Endothelial cell of umbilical vein (primary cell): Measurements from ENCODE around the gene KIAA1217. TPM values are rescaled to one million over a fixed set of nuclear protein-coding genes. Genes with fewer than 3 reads are reported as not detected.

Experiments
- BruUV-seq: library from RNA; stranded (reverse); fragments of 400-500 nt; replicated peaks from 2 replicates; lab custom pipeline; 2021; lab: Mats Ljungman, UMichigan
- CTCF ChIA-PET: fragments of 300-600, 350-600 bp; sonication (Branson Sonifier 250); formaldehyde crosslinking; loops from one replicate; lab custom pipeline; 2021; ENCODE audit warnings: antibody characterized with exemption, inconsistent platforms; lab: Charles Lee
- POLR2A ChIA-PET: fragments of 300-600, 350-600 bp; sonication (Branson Sonifier 250); formaldehyde crosslinking; loops from one replicate; lab custom pipeline; 2021; ENCODE audit warnings: antibody characterized with exemption, inconsistent platforms; lab: Charles Lee
- DNase-seq: peaks from one replicate; pipeline ENCODE4 v3.0.0-alpha.2; 2011; ENCODE audit warnings: low read depth, low spot score
- FAIRE-seq: peaks from 2 replicates; lab custom pipeline; 2011; peaks lifted over from hg19 to GRCh38; lab: Jason Lieb, UNC
- H2AFZ ChIP-seq: 2 replicates; pipeline ENCODE4 v1.6.0; 2012; ENCODE audit warnings: low read depth, low read length, control low read depth, inconsistent platforms
- H3K27ac ChIP-seq: 2 replicates; pipeline ENCODE4 v1.5.1; 2011; ENCODE audit warnings: low read depth, mild to moderate bottlenecking, control low read depth, low read length, moderate library complexity; ENCODE audit not compliant: insufficient read depth
- H3K27me3 ChIP-seq, 2 experiments: 2 replicates each; pipeline versions ENCODE4 v1.6.0 to v1.6.1; 2011; ENCODE audit warnings: low read length in 2 of 2, mixed read lengths in 1 of 2; ENCODE audit not compliant: control insufficient read depth in 2 of 2, insufficient read depth in 2 of 2
- H3K36me3 ChIP-seq, 2 experiments: 2 replicates in 1 of 2; 3 replicates in 1 of 2; pipeline ENCODE4 v1.5.1; 2011; ENCODE audit warnings: low read length in 2 of 2, mild to moderate bottlenecking in 1 of 2, moderate library complexity in 1 of 2; ENCODE audit not compliant: control insufficient read depth in 2 of 2, insufficient read depth in 2 of 2; ENCODE audit errors: extremely low read depth in 1 of 2
- H3K4me1 ChIP-seq: 3 replicates; pipeline ENCODE4 v1.5.1; 2011; ENCODE audit warnings: mild to moderate bottlenecking, low read length; ENCODE audit not compliant: control insufficient read depth, insufficient read depth; ENCODE audit errors: extremely low read depth
- H3K4me2 ChIP-seq: 2 replicates; pipeline ENCODE4 v1.6.1; 2011; ENCODE audit warnings: low read length, control low read depth, mixed read lengths; ENCODE audit not compliant: insufficient read depth
- H3K4me3 ChIP-seq, 3 experiments: fragments of 200-600 bp in 1 of 3; sonication (generic), shearing (Covaris generic) in 1 of 3; replicated peaks in 1 of 3; 2 replicates each; pipeline ENCODE4 v1.5.1; 2011 to 2016; ENCODE audit warnings: control low read depth in 3 of 3, low read length in 3 of 3, mild to moderate bottlenecking in 2 of 3, inconsistent platforms in 1 of 3, low read depth in 1 of 3, moderate library complexity in 1 of 3; ENCODE audit not compliant: insufficient read depth in 1 of 3
- H3K79me2 ChIP-seq: 2 replicates; pipeline ENCODE4 v1.6.0; 2012; ENCODE audit warnings: low read length, inconsistent platforms; ENCODE audit not compliant: control insufficient read depth, insufficient read depth
- H3K9ac ChIP-seq: replicated peaks from 2 replicates; pipeline ENCODE3; 2011; ENCODE audit warnings: low read length, control low read depth; ENCODE audit not compliant: insufficient read depth; ENCODE audit errors: extremely low read depth
- H3K9me1 ChIP-seq: replicated peaks from 3 replicates; pipeline ENCODE4 v1.6.0; 2011; ENCODE audit warnings: mild to moderate bottlenecking, low read length; ENCODE audit not compliant: control insufficient read depth, insufficient read depth; ENCODE audit errors: extremely low read depth
- H3K9me3 ChIP-seq: replicated peaks from 2 replicates; pipeline ENCODE4 v1.5.1; 2012; ENCODE audit warnings: low read length, inconsistent platforms; ENCODE audit not compliant: control insufficient read depth, insufficient read depth
- H4K20me1 ChIP-seq: replicated peaks from 2 replicates; pipeline ENCODE3; 2011; ENCODE audit warnings: mild to moderate bottlenecking, low read length; ENCODE audit not compliant: control insufficient read depth, insufficient read depth; ENCODE audit errors: extremely low read depth
- EZH2 ChIP-seq: IDR thresholded peaks from 2 replicates; pipeline ENCODE4 v1.6.1; 2012; ENCODE audit warnings: borderline replicate concordance, low read depth, mild to moderate bottlenecking, moderate library complexity, low read length, inconsistent platforms; ENCODE audit not compliant: severe bottlenecking
- FOS ChIP-seq: IDR thresholded peaks from 2 replicates; pipeline ENCODE4 v1.6.1; 2011; ENCODE audit warnings: mild to moderate bottlenecking, low read length, moderate library complexity, borderline replicate concordance; ENCODE audit not compliant: insufficient read depth
- GATA2 ChIP-seq: IDR thresholded peaks from 2 replicates; pipeline ENCODE4 v1.7.0; 2011; ENCODE audit warnings: low read depth, mild to moderate bottlenecking, moderate library complexity, mixed read lengths, low read length; ENCODE audit not compliant: insufficient read length, insufficient read depth
- JUN ChIP-seq: IDR thresholded peaks from 2 replicates; pipeline ENCODE4 v1.6.1; 2011; ENCODE audit warnings: borderline replicate concordance, low read depth; ENCODE audit not compliant: insufficient read length, insufficient read depth
- MAX ChIP-seq: IDR thresholded peaks from 2 replicates; pipeline ENCODE4 v1.6.1; 2011; ENCODE audit not compliant: insufficient read depth, insufficient read length
- MYC ChIP-seq: IDR thresholded peaks from one replicate; pipeline ENCODE4 v1.6.1; 2011; ENCODE audit warnings: mild to moderate bottlenecking, low read depth, low read length
- POLR2A ChIP-seq: IDR thresholded peaks from 2 replicates; pipeline ENCODE4 v1.6.1; 2012; ENCODE audit warnings: low read depth, mild to moderate bottlenecking, control low read depth, low read length
- POLR2AphosphoS5 ChIP-seq: IDR thresholded peaks from 2 replicates; pipeline ENCODE4 v1.6.1; 2012; ENCODE audit warnings: low read depth, mild to moderate bottlenecking, control low read depth, low read length, moderate library complexity; ENCODE audit not compliant: insufficient read depth
- dilution Hi-C: fragments of 300-500 bp; cut with MboI; formaldehyde crosslinking; loops from one replicate; pipeline ENCODE4 v1.15.0; 2019; ENCODE audit warnings: low sequenced_read_pairs; ENCODE audit not compliant: extremely low pct_ligation_motif_present
- intact Hi-C: fragments of 100-400 bp; cut with micrococcal nuclease; formaldehyde crosslinking; loops from one replicate; pipeline ENCODE4 v1.10.0; 2022
- polyA plus RNA-seq, 4 experiments: library from polyadenylated mRNA; depleted of rRNA in 3 of 4; stranded (reverse) in 3 of 4; unstranded in 1 of 4; fragments of >200 nt; gene quantifications; 2 replicates each; pipeline versions ENCODE4 v1.2.1 to v1.2.3, GENCODE V29; 2011 to 2012; ENCODE audit warnings: missing spikeins in 1 of 4
- total RNA-seq: library from RNA; stranded (reverse); gene quantifications from 2 replicates; pipeline ENCODE4 v1.2.3, GENCODE V29; 2021
- TF ChIP-seq, protein P1 (sequence below), 2 donors: IDR thresholded peaks; 1 replicate in 1 of 2; 2 replicates in 1 of 2; pipeline ENCODE4 v1.5.1; 2011; ENCODE audit warnings: low read length in 2 of 2, mild to moderate bottlenecking in 2 of 2, moderate library complexity in 2 of 2, control low read depth in 1 of 2, inconsistent platforms in 1 of 2, low read depth in 1 of 2; ENCODE audit not compliant: insufficient read depth in 1 of 2; ENCODE audit errors: extremely low read depth in 1 of 2

Gene KIAA1217
- total and polyA plus RNA-seq, 2 donors (not counting 3 experiments of a cell fraction or from before 2014, with no cell fraction given): 0.83 to 10.3 TPM

DNA sequence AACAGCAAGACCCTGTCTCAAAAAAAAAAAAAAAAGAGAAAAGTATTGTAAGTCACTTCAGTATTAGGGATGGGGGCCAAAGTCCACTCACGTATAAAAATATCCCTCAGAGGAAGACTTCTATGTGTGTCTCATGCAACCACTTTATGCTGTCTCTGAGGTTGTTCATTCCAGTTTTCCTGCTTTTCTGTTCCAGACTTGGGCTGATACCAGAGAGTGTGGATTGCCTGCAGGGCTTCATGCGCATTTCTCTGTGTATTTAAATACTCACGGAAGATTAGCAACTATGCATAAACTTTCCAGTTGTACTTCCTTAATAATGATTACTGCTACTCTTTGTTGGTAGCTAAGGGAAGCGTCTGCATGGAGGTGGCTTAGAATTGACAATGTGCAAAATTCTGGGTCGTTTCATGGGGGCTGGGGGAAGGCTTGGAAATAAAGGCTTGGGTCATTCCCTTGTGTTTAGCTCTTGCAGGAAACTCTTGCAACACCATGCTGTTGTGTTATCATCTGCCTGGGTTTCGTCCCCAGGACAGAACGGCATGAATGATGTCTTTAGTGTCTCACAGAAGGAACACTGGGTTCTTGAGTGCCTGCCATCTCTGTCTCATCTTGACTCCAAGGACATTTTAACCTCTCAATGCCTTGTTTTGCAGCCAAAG, 54.1 kb downstream of the KIAA1217 start:
- Histone ChIP-seq H2AFZ (no peak overlapping the region), H3K4me2 (no peak overlapping the region), H4K20me1 (no peaks in the 10 kb centered on the region), H3K36me3 (no peaks in the 10 kb centered on the region), H3K9me3 (no peaks in the 10 kb centered on the region), H3K4me3 (no peak overlapping the region), H3K9ac (no peak overlapping the region), H3K27me3 (no peaks in the 10 kb centered on the region), H3K9me1 (no peaks in the 10 kb centered on the region), H3K27ac (no peak overlapping the region), H3K4me1 (no peaks in the 10 kb centered on the region), H3K79me2 (no peaks in the 10 kb centered on the region)
- dilution Hi-C loops: no loop called here
- intact Hi-C loops: no loop called here
- no TSS peak for BruUV-seq
- ChIA-PET POLR2A (no interaction called here), CTCF (no interaction called here)
- FAIRE-seq (no peak), DNase-seq (no peak)
- TF ChIP-seq JUN: no peak
- TF ChIP-seq, protein P1, sequence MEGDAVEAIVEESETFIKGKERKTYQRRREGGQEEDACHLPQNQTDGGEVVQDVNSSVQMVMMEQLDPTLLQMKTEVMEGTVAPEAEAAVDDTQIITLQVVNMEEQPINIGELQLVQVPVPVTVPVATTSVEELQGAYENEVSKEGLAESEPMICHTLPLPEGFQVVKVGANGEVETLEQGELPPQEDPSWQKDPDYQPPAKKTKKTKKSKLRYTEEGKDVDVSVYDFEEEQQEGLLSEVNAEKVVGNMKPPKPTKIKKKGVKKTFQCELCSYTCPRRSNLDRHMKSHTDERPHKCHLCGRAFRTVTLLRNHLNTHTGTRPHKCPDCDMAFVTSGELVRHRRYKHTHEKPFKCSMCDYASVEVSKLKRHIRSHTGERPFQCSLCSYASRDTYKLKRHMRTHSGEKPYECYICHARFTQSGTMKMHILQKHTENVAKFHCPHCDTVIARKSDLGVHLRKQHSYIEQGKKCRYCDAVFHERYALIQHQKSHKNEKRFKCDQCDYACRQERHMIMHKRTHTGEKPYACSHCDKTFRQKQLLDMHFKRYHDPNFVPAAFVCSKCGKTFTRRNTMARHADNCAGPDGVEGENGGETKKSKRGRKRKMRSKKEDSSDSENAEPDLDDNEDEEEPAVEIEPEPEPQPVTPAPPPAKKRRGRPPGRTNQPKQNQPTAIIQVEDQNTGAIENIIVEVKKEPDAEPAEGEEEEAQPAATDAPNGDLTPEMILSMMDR (IDR thresholded peaks at IDR 0.05; ENCODE audit: extremely low read depth in 1 of 2, insufficient read depth in 1 of 2, low read depth in 1 of 2, low read length in 2 of 2): no peak
- no peak for TF ChIP-seq POLR2A
- TF ChIP-seq EZH2: no peak
- no peak for TF ChIP-seq MAX
- TF ChIP-seq FOS: no peak
- no peak for TF ChIP-seq MYC
- TF ChIP-seq GATA2: no peak
- TF ChIP-seq POLR2AphosphoS5: no peak
